Spleen (tissue), 7 donors: ENCODE data around the gene HCAR3.

Experiments used
- CTCF ChIP-seq, 11 experiments: fragments of 200-600 bp in 7 of 11; fragments of 450-650 bp in 4 of 11; sonication (generic) in 4 of 11; IDR thresholded peaks in 8 of 11; conservative IDR thresholded peaks in 3 of 11; 1 replicate in 7 of 11; 2 replicates in 4 of 11; pipeline versions ENCODE4 v1.4.0 to v1.8.0; 2016 to 2021; ENCODE audit warnings: antibody characterized with exemption in 11 of 11, inconsistent platforms in 4 of 11, mild to moderate bottlenecking in 1 of 11
- POLR2A ChIP-seq, 3 donors: fragments of 450-650 bp; IDR thresholded peaks; one replicate each; pipeline ENCODE4 v1.5.1; 2017; ENCODE audit warnings: antibody characterized with exemption in 3 of 3, mild to moderate bottlenecking in 1 of 3
- POLR2AphosphoS5 ChIP-seq, 3 donors: sonication (generic); formaldehyde crosslinking; IDR thresholded peaks; one replicate each; pipeline ENCODE4 v1.5.1; 2017; ENCODE audit warnings: antibody characterized with exemption in 3 of 3
- donor health status: DM: no; HTN: no; CAD: no; lungs with moderate emphysema.
- donor health status: DM: no; HTN: no; CAD: no.
- donor health status: DM: no; HTN: no; CAD: no.

DNA sequence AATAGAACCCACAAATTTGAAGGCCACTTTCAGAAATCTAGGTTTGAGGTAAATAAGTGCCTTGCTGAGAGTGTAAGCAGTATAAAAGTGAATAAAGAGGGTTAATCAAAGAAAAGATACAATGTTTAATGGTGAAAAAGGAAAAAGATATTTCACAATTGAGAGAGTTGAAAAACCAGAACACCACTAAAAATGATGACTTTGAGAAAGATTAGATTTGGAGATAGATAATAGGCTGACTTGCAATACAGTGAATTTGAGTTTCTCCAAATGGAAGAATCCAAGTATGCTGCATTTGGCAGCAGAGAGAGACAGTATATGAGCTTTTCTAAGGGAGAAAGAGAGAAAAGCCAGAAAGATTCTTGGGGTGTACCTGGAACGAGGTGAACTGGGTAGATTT lies 38.2 kb upstream of the HCAR3 start:
- TF ChIP-seq CTCF (IDR thresholded peaks at IDR 0.05 in 8 of 11, conservative IDR thresholded peaks at IDR 0.05 in 3 of 11) = no peak
- no peak for TF ChIP-seq POLR2AphosphoS5 (IDR thresholded peaks at IDR 0.05)
- TF ChIP-seq POLR2A (IDR thresholded peaks at IDR 0.05) = no peak
